SK-N-SH treated with all-trans-retinoic acid at 6 μM for 48 hours (cell line): ENCODE results near the gene HOATZ.

Source experiments
- ATAC-seq: fragments of 200-7000 bp; cut with Tn5 transposase; 3 replicates; pipeline ENCODE4 v1.9.1; 2020; ENCODE audit warnings: mild to moderate bottlenecking, moderate library complexity
- ARNTL ChIP-seq: fragments of 450-650 bp; formaldehyde crosslinking; IDR thresholded peaks from 2 replicates; pipeline ENCODE4 v1.5.0; 2020; ENCODE audit warnings: low read depth, mild to moderate bottlenecking, moderate library complexity, borderline replicate concordance
- BACH2 ChIP-seq: fragments of 250-450 bp; sonication (Bioruptor Pico); IDR thresholded peaks from 2 replicates; pipeline ENCODE4 v1.9.0; 2021; ENCODE audit warnings: mild to moderate bottlenecking, borderline replicate concordance
- CREB5 ChIP-seq: fragments of 250-450 bp; sonication (Bioruptor Pico); IDR thresholded peaks from 2 replicates; pipeline ENCODE4 v1.5.1; 2020; ENCODE audit warnings: low read depth, mild to moderate bottlenecking, moderate library complexity
- CSDC2 ChIP-seq: fragments of 250-450 bp; sonication (Bioruptor Pico); IDR thresholded peaks from 2 replicates; pipeline ENCODE4 v1.5.0; 2020; ENCODE audit warnings: mild to moderate bottlenecking, moderate library complexity
- CSRNP3 ChIP-seq: fragments of 250-450 bp; sonication (Bioruptor Pico); IDR thresholded peaks from 2 replicates; pipeline ENCODE4 v1.5.1; 2021; ENCODE audit warnings: mild to moderate bottlenecking, moderate library complexity
- ESRRG ChIP-seq: fragments of 250-450 bp; sonication (Bioruptor Pico); IDR thresholded peaks from 2 replicates; pipeline ENCODE4 v1.6.1; 2021; ENCODE audit warnings: mild to moderate bottlenecking
- ISL1 ChIP-seq: fragments of 250-450 bp; sonication (Bioruptor Pico); IDR thresholded peaks from 2 replicates; pipeline ENCODE4 v2.1.2; 2022; ENCODE audit warnings: mild to moderate bottlenecking, moderate library complexity
- OSR1 ChIP-seq: fragments of 250-450 bp; sonication (Bioruptor Pico); IDR thresholded peaks from 2 replicates; pipeline ENCODE4 v1.8.0; 2022; ENCODE audit warnings: moderate library complexity, mild to moderate bottlenecking, inconsistent platforms
- PATZ1 ChIP-seq: fragments of 250-450 bp; sonication (Bioruptor Pico); IDR thresholded peaks from 2 replicates; pipeline ENCODE4 v1.8.0; 2020; ENCODE audit warnings: mild to moderate bottlenecking, moderate library complexity, borderline replicate concordance
- PPARA ChIP-seq: fragments of 250-450 bp; sonication (Bioruptor Pico); IDR thresholded peaks from 2 replicates; pipeline ENCODE4 v1.5.0; 2020; ENCODE audit warnings: mild to moderate bottlenecking, borderline replicate concordance
- RARB ChIP-seq: fragments of 250-450 bp; sonication (Bioruptor Pico); IDR thresholded peaks from 2 replicates; pipeline ENCODE4 v1.8.0; 2021; ENCODE audit warnings: mild to moderate bottlenecking, moderate library complexity
- SNAI2 ChIP-seq: fragments of 250-450 bp; sonication (Bioruptor Pico); IDR thresholded peaks from 2 replicates; pipeline ENCODE4 v1.5.0; 2020; ENCODE audit warnings: mild to moderate bottlenecking, moderate library complexity
- TCF4 ChIP-seq: fragments of 250-450 bp; sonication (Bioruptor Pico); IDR thresholded peaks from 2 replicates; pipeline ENCODE4 v1.8.0; 2021; ENCODE audit warnings: mild to moderate bottlenecking, moderate library complexity, borderline replicate concordance
- ZC3H10 ChIP-seq: fragments of 250-450 bp; sonication (Bioruptor Pico); IDR thresholded peaks from 2 replicates; pipeline ENCODE4 v1.5.1; 2021; ENCODE audit warnings: mild to moderate bottlenecking, moderate library complexity
- ZFP3 ChIP-seq: fragments of 250-450 bp; sonication (Bioruptor Pico); IDR thresholded peaks from 2 replicates; pipeline ENCODE4 v1.5.0; 2020; ENCODE audit warnings: mild to moderate bottlenecking, moderate library complexity
- ZFP30 ChIP-seq: fragments of 450-650 bp; formaldehyde crosslinking; IDR thresholded peaks from 2 replicates; pipeline ENCODE4 v1.5.0; 2022; ENCODE audit warnings: mild to moderate bottlenecking, moderate library complexity
- ZNF70 ChIP-seq: fragments of 450-650 bp; formaldehyde crosslinking; IDR thresholded peaks from 2 replicates; pipeline ENCODE4 v1.5.0; 2020; ENCODE audit warnings: mild to moderate bottlenecking, moderate library complexity
- ZNF8 ChIP-seq: fragments of 450-650 bp; formaldehyde crosslinking; IDR thresholded peaks from 2 replicates; pipeline ENCODE4 v1.5.0; 2020; ENCODE audit warnings: mild to moderate bottlenecking, moderate library complexity
- TF ChIP-seq, protein P1 (sequence below): fragments of 250-450 bp; sonication (Bioruptor Pico); IDR thresholded peaks from 2 replicates; pipeline ENCODE4 v1.5.0; 2020; ENCODE audit warnings: mild to moderate bottlenecking, moderate library complexity
- TF ChIP-seq, protein P2 (sequence below): fragments of 250-450 bp; sonication (Bioruptor Pico); IDR thresholded peaks from 2 replicates; pipeline ENCODE4 v1.8.0; 2021; ENCODE audit warnings: low read depth, mild to moderate bottlenecking, moderate library complexity, borderline replicate concordance

Gene HOATZ

GRCh38 chr11:111514216-111515031 lies at the start of gene HOATZ:
Gene HOATZ (plus strand): TSS chr11:111514778. CDS start chr11:111514785, 7 bp downstream.
- TF ChIP-seq PPARA (CRISPR knock-in tag) (no peak), TCF4 (CRISPR knock-in tag) (no peak), ISL1 (no peak), RARB (CRISPR knock-in tag) (no peak), BACH2 (no peak), ZC3H10 (CRISPR knock-in tag) (no peak), ZNF70 (CRISPR knock-in tag) (no peak), CSRNP3 (CRISPR knock-in tag) (no peak), CSDC2 (CRISPR knock-in tag) (no peak), PATZ1 (CRISPR knock-in tag) (no peak), ZFP30 (no peak), CREB5 (CRISPR knock-in tag) (no peak), ZFP3 (no peak), ZNF8 (CRISPR knock-in tag) (no peak)
- TF ChIP-seq, protein P1, sequence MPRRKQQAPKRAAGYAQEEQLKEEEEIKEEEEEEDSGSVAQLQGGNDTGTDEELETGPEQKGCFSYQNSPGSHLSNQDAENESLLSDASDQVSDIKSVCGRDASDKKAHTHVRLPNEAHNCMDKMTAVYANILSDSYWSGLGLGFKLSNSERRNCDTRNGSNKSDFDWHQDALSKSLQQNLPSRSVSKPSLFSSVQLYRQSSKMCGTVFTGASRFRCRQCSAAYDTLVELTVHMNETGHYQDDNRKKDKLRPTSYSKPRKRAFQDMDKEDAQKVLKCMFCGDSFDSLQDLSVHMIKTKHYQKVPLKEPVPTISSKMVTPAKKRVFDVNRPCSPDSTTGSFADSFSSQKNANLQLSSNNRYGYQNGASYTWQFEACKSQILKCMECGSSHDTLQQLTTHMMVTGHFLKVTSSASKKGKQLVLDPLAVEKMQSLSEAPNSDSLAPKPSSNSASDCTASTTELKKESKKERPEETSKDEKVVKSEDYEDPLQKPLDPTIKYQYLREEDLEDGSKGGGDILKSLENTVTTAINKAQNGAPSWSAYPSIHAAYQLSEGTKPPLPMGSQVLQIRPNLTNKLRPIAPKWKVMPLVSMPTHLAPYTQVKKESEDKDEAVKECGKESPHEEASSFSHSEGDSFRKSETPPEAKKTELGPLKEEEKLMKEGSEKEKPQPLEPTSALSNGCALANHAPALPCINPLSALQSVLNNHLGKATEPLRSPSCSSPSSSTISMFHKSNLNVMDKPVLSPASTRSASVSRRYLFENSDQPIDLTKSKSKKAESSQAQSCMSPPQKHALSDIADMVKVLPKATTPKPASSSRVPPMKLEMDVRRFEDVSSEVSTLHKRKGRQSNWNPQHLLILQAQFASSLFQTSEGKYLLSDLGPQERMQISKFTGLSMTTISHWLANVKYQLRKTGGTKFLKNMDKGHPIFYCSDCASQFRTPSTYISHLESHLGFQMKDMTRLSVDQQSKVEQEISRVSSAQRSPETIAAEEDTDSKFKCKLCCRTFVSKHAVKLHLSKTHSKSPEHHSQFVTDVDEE (CRISPR knock-in tag): no peak
- ATAC-seq: peak; percentile 77

DNA sequence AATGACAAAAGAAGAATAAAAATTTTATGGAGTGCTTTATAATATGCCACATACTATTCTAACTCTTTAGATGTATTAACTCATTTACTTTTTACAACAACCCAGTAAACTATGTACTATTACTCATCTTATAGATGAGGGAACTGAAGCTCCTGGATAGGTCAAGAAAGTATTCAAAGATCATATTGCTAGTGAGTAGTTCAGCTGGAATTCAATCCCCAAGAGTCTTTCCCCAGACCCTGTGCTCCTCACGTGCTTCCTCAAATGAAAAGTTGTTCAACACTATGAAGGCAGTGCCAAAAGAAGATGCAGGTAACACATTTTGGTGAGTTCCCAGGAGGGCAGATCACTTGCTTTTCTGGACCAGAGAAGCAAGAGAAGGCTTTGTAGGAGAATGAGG lies 49.2 kb upstream of the HOATZ start:
- TF ChIP-seq OSR1 (CRISPR knock-in tag): no peak
- TF ChIP-seq CREB5 (CRISPR knock-in tag): no peak
- no peak for TF ChIP-seq ZC3H10 (CRISPR knock-in tag)
- TF ChIP-seq TCF4 (CRISPR knock-in tag): no peak
- no peak for TF ChIP-seq SNAI2 (CRISPR knock-in tag)
- TF ChIP-seq, protein P1 (CRISPR knock-in tag): no peak
- TF ChIP-seq, protein P2, sequence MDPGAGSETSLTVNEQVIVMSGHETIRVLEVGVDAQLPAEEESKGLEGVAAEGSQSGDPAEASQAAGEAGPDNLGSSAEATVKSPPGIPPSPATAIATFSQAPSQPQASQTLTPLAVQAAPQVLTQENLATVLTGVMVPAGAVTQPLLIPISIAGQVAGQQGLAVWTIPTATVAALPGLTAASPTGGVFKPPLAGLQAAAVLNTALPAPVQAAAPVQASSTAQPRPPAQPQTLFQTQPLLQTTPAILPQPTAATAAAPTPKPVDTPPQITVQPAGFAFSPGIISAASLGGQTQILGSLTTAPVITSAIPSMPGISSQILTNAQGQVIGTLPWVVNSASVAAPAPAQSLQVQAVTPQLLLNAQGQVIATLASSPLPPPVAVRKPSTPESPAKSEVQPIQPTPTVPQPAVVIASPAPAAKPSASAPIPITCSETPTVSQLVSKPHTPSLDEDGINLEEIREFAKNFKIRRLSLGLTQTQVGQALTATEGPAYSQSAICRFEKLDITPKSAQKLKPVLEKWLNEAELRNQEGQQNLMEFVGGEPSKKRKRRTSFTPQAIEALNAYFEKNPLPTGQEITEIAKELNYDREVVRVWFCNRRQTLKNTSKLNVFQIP (CRISPR knock-in tag): no peak
- no peak for TF ChIP-seq CSRNP3 (CRISPR knock-in tag)
- TF ChIP-seq ZNF8 (CRISPR knock-in tag): no peak
- no peak for TF ChIP-seq CSDC2 (CRISPR knock-in tag)
- no peak for TF ChIP-seq ESRRG
- no peak for TF ChIP-seq ZFP3
- TF ChIP-seq ZFP30: no peak
- no peak for TF ChIP-seq ARNTL (CRISPR knock-in tag)
- no peak for TF ChIP-seq RARB (CRISPR knock-in tag)
- peak; percentile 71 for ATAC-seq
